Right lobe of liver (tissue), 6 donors: ENCODE data around the gene DCST2. TPM values are rescaled to one million over a fixed set of nuclear protein-coding genes. Genes with fewer than 3 reads are reported as not detected.

Experiments used
- ATAC-seq, 4 donors: fragments of 200-7000 bp; cut with Tn5 transposase; one replicate each; pipeline ENCODE4 v1.9.1; 2020; ENCODE audit warnings: mild to moderate bottlenecking in 4 of 4, moderate library complexity in 4 of 4
- DNase-seq, 3 donors: peaks; one replicate each; pipeline ENCODE4 v3.0.0-alpha.2; 2020
- H3K27ac ChIP-seq, 3 donors: fragments of 200-600 bp; one replicate each; pipeline ENCODE4 v1.8.0; 2022
- H3K27me3 ChIP-seq, 2 donors: fragments of 200-600 bp; one replicate each; pipeline ENCODE4 v1.8.0; 2022
- H3K36me3 ChIP-seq, 4 donors: fragments of 200-600 bp; sonication (generic) in 1 of 4; one replicate each; pipeline versions ENCODE4 v1.5.1 to v1.8.0; 2017 to 2022; ENCODE audit warnings: control low read depth in 1 of 4
- H3K4me1 ChIP-seq, 4 donors: fragments of 200-600 bp; sonication (generic) in 1 of 4; one replicate each; pipeline versions ENCODE4 v1.5.1 to v1.8.0; 2017 to 2022; ENCODE audit warnings: control low read depth in 1 of 4
- H3K4me3 ChIP-seq, 3 donors: fragments of 200-600 bp; one replicate each; pipeline ENCODE4 v1.8.0; 2022
- H3K9me3 ChIP-seq, 4 donors: fragments of 200-600 bp; sonication (generic) in 1 of 4; one replicate each; pipeline versions ENCODE4 v1.5.1 to v1.8.0; 2017 to 2022; ENCODE audit warnings: control low read depth in 1 of 4
- CTCF ChIP-seq, 4 donors: fragments of 200-600 bp in 3 of 4; fragments of 450-650 bp in 1 of 4; IDR thresholded peaks; one replicate each; pipeline versions ENCODE4 v1.5.1 to v1.8.0; 2016 to 2022; ENCODE audit warnings: antibody characterized with exemption in 4 of 4, mild to moderate bottlenecking in 2 of 4
- POLR2A ChIP-seq: fragments of 450-650 bp; IDR thresholded peaks from one replicate; pipeline ENCODE4 v1.6.1; 2017; ENCODE audit warnings: antibody characterized with exemption, mild to moderate bottlenecking
- WGBS: methylation state at CpG from one replicate; pipeline ENCODE4 v1.1.6; 2018; ENCODE audit warnings: low coverage, low lambda C conversion rate; ENCODE audit not compliant: insufficient coverage; ENCODE audit errors: missing lambda C conversion rate; 5-methylcytosine and 5-hydroxymethylcytosine counted together
- intact Hi-C, 2 donors: fragments of 100-400 bp; cut with DNase I; formaldehyde crosslinking; loops; one replicate each; pipeline versions ENCODE4 v1.11.2 to v1.14.1; 2022
- total RNA-seq, 6 experiments: library from RNA; depleted of rRNA in 2 of 6; stranded (reverse); fragments of >200 nt in 2 of 6; fragmentation: NEBNext Ultra II Directional in 3 of 6; extraction: Animal tissue kit (Norgen Biotek cat#: 25700) in 3 of 6; gene quantifications; one replicate each; pipeline versions ENCODE4 v1.1.0 to v1.2.4, GENCODE V29; 2016 to 2023
- donor health status: DM: no; HTN: yes; CAD: no.
- donor health status: DM: no; HTN: no; CAD: no.
- donor health status: DM: no; HTN: no; CAD: no.
- donor health status: DM: no; HTN: yes; CAD: no.
- donor health status: DM: no; HTN: yes; CAD: no.

The DCST2 gene
- total RNA-seq, 6 experiments from 2014 or later: 0.72 to 1.4 (median 0.81) TPM; not detected in 1

- no peak for ATAC-seq
- intact Hi-C loops: no loop called here
- WGBS: under 1% methylated on average over 22 of the region's 24 CpGs
These were observed 58.0 kb downstream of the DCST2 start for GRCh38 chr1:154975409-154976059.

GRCh38 chr1:154974808-154975408, 58.7 kb downstream of the DCST2 start:
- WGBS: 0% methylated on average over 30 of the region's 30 CpGs
- H3K4me1 ChIP-seq: peaks cover 0 to 37% (median 14%) of the 10 kb centered on the region in 4 donors
- DNase-seq (peak; percentile 95 to 96 (median 96)), ATAC-seq (peak; percentile 37 to 61 (median 55))
- H3K9me3 ChIP-seq: no peaks in the 10 kb centered on the region
- H3K27me3 ChIP-seq: no peaks in the 10 kb centered on the region
- intact Hi-C loops: no loop called here
- peak overlapping the region; percentile 98 to 99 (median 99) for H3K27ac ChIP-seq
- H3K36me3 ChIP-seq: peaks cover 0 to 12% (median 4%) of the 10 kb centered on the region in 4 donors
- TF ChIP-seq CTCF (IDR thresholded peaks at IDR 0.05) (no peak), POLR2A (peak; percentile 78)
- peak overlapping the region; percentile 41 to 83 (median 63) for H3K4me3 ChIP-seq

More at GRCh38 chr1:154975409-154976059, 58.0 kb downstream of the DCST2 start:
- Histone ChIP-seq H3K4me3 (peak overlapping the region; percentile 41 to 83 (median 63)), H3K4me1 (peaks cover 0 to 31% (median 12%) of the 10 kb centered on the region in 4 donors), H3K27ac (peak overlapping the region; percentile 98 to 99 (median 99)), H3K27me3 (no peaks in the 10 kb centered on the region), H3K36me3 (peaks cover 0 to 12% (median 4%) of the 10 kb centered on the region in 4 donors), H3K9me3 (no peaks in the 10 kb centered on the region)
- peak; percentile 68 to 75 (median 73) for DNase-seq
- TF ChIP-seq POLR2A (no peak), CTCF (IDR thresholded peaks at IDR 0.05) (no peak)

- peak within 1 kb of the TSS; percentile 63 to 83 (median 65) for H3K4me3 ChIP-seq
- peaks cover 0 to 8% (median 4%) of the 10 kb centered on the region in 4 donors for H3K36me3 ChIP-seq
- H3K27ac ChIP-seq: peak within 1 kb of the TSS; percentile 98 to 99 (median 99)
- H3K9me3 ChIP-seq: no peaks in the 10 kb centered on the region
- ATAC-seq (peak; percentile 57 to 85 (median 78)), DNase-seq (peak; percentile 96 to 98 (median 97))
- WGBS: under 1% methylated on average over 34 of the region's 47 CpGs
- H3K4me1 ChIP-seq: peaks cover 0 to 38% (median 14%) of the 10 kb centered on the region in 4 donors
- no peaks in the 10 kb centered on the region for H3K27me3 ChIP-seq
- TF ChIP-seq CTCF (IDR thresholded peaks at IDR 0.05): no peak
- peak; percentile 66 for TF ChIP-seq POLR2A
- intact Hi-C loops: no loop called here
These were observed 59.3 kb downstream of the DCST2 start, which contains the start of gene CKS1B for GRCh38 chr1:154974102-154974807. CKS1B (plus strand) TSS chr1:154974681; CDS start chr1:154974746, 65 bp downstream.

- intact Hi-C loops: no loop called here
- peak in 2 of 4 donors; percentile 13 to 15 for TF ChIP-seq CTCF (IDR thresholded peaks at IDR 0.05)
- peak; percentile 89 for TF ChIP-seq POLR2A
- H3K4me1 ChIP-seq: peaks cover 0 to 38% (median 14%) of the 10 kb centered on the region in 4 donors
- no peaks in the 10 kb centered on the region for H3K9me3 ChIP-seq
- peak overlapping the region; percentile 98 to 99 (median 99) for H3K27ac ChIP-seq
- no peaks in the 10 kb centered on the region for H3K27me3 ChIP-seq
- ATAC-seq (peak; percentile 54 to 69 (median 62)), DNase-seq (peak; percentile 98 to 99 (median 98))
- peaks cover 0 to 9% (median 4%) of the 10 kb centered on the region in 4 donors for H3K36me3 ChIP-seq
- WGBS: 2% methylated on average over 37 of the region's 37 CpGs
- H3K4me3 ChIP-seq: peak overlapping the region; percentile 63 to 83 (median 65)
These were observed 60.1 kb downstream of the DCST2 start for GRCh38 chr1:154973344-154974101.
